ENCODE measurements around the gene PRMT3.

GRCh38 chr11:20364341-20364792, 23.1 kb upstream of the PRMT3 start:
- no peak for TF ChIP-seq MAX (IDR thresholded peaks at IDR 0.05)
- no peak for TF ChIP-seq YY1 (IDR thresholded peaks at IDR 0.05; ENCODE audit: low read depth)
- TF ChIP-seq EGR1 (IDR thresholded peaks at IDR 0.05) = no peak
- TF ChIP-seq TAF1 (IDR thresholded peaks at IDR 0.05; ENCODE audit: low read depth) = no peak
- TF ChIP-seq REST (IDR thresholded peaks at IDR 0.05; ENCODE audit: low read depth) = no peak
- TF ChIP-seq ZBTB7A (IDR thresholded peaks at IDR 0.05; ENCODE audit: low read depth) = no peak
- TF ChIP-seq NFIC (IDR thresholded peaks at IDR 0.05) = no peak
- no peak for TF ChIP-seq CEBPB (IDR thresholded peaks at IDR 0.05)
- no peak for TF ChIP-seq FOXM1 (IDR thresholded peaks at IDR 0.05; ENCODE audit: borderline replicate concordance, low read depth)

Data from Ishikawa (cell line).